Sigmoid colon (tissue), 4 donors: ENCODE measurements around the gene GPC6.

Experiments
- EP300 ChIP-seq, 4 donors: sonication (generic); formaldehyde crosslinking; IDR thresholded peaks; one replicate each; pipeline ENCODE4 v1.6.1; 2017; ENCODE audit warnings: antibody characterized with exemption in 4 of 4
- TF ChIP-seq, protein P1 (sequence below), 4 experiments: fragments of 450-650 bp in 3 of 4; fragments of 200-600 bp in 1 of 4; IDR thresholded peaks; one replicate each; pipeline ENCODE4 v1.5.1; 2016 to 2019; ENCODE audit warnings: antibody characterized with exemption in 4 of 4, mild to moderate bottlenecking in 3 of 4, moderate library complexity in 2 of 4

DNA sequence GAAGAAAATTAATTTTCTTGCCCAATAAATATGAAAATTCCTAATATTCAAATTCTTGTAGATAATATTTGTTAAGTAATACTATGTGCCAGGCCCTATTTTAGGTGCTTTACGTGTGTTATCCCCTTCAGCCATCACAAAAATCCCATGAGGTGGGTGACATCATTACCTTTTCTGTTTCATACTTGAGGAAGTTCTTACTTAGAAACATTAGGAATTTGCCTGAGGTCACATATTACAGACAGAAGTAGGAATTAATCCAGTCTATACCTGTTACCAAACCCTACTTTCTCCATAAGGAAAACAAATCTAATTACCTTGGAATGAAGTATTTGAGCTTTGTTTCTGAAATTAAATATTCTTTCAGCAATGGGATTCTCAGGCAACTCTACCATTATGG lies 336.1 kb downstream of the GPC6 start:
- TF ChIP-seq, protein P1, sequence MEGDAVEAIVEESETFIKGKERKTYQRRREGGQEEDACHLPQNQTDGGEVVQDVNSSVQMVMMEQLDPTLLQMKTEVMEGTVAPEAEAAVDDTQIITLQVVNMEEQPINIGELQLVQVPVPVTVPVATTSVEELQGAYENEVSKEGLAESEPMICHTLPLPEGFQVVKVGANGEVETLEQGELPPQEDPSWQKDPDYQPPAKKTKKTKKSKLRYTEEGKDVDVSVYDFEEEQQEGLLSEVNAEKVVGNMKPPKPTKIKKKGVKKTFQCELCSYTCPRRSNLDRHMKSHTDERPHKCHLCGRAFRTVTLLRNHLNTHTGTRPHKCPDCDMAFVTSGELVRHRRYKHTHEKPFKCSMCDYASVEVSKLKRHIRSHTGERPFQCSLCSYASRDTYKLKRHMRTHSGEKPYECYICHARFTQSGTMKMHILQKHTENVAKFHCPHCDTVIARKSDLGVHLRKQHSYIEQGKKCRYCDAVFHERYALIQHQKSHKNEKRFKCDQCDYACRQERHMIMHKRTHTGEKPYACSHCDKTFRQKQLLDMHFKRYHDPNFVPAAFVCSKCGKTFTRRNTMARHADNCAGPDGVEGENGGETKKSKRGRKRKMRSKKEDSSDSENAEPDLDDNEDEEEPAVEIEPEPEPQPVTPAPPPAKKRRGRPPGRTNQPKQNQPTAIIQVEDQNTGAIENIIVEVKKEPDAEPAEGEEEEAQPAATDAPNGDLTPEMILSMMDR (IDR thresholded peaks at IDR 0.05), result no peak
- no peak for TF ChIP-seq EP300 (IDR thresholded peaks at IDR 0.05)
